Right cardiac atrium (tissue), 5 donors: Measurements from ENCODE around the gene SLC1A1. TPM values are rescaled to one million over a fixed set of nuclear protein-coding genes. Genes with fewer than 3 reads are reported as not detected.

Source experiments
- ATAC-seq, 2 donors: fragments of 200-7000 bp; cut with Tn5 transposase; one replicate each; pipeline versions ENCODE4 v1.8.0 to v1.9.1; 2020; ENCODE audit warnings: moderate library complexity in 2 of 2, mild to moderate bottlenecking in 1 of 2
- DNase-seq, 3 donors: peaks; one replicate each; pipeline ENCODE4 v3.0.0-alpha.2; 2020
- H3K27ac ChIP-seq: one replicate; pipeline ENCODE4 v1.5.1; 2013; ENCODE audit warnings: mild to moderate bottlenecking, low read length, control low read depth, moderate library complexity
- H3K27me3 ChIP-seq: one replicate; pipeline ENCODE4 v1.6.1; 2013; ENCODE audit not compliant: control insufficient read depth, insufficient read depth
- H3K4me1 ChIP-seq: one replicate; pipeline ENCODE4 v1.6.1; 2013; ENCODE audit warnings: low read length; ENCODE audit not compliant: control insufficient read depth, insufficient read depth
- H3K4me3 ChIP-seq: one replicate; pipeline ENCODE4 v1.5.1; 2013; ENCODE audit warnings: low read length, control low read depth
- H3K9me3 ChIP-seq: one replicate; pipeline ENCODE4 v1.6.1; 2013; ENCODE audit warnings: low read length; ENCODE audit not compliant: control insufficient read depth
- WGBS: extraction: QIAGEN DNeasy Blood & Tissue Kit; methylation state at CpG from one replicate; pipeline ENCODE4 v1.1.7; 2013; 5-methylcytosine and 5-hydroxymethylcytosine counted together
- intact Hi-C, 4 donors: fragments of 100-400 bp; cut with DNase I; formaldehyde crosslinking; loops; one replicate each; pipeline versions ENCODE4 v1.11.0 to v1.14.0; 2022 to 2023
- long read RNA-seq, 4 donors: library from polyadenylated mRNA; unstranded; transcript quantifications; one replicate each; pipeline ENCODE4 v2.0.0, GENCODE V29; 2020 to 2021
- polyA plus RNA-seq: library from polyadenylated mRNA; stranded (reverse); fragments of 200-250 nt; gene quantifications from one replicate; pipeline ENCODE4 v1.2.3, GENCODE V29; 2013
- total RNA-seq, 4 donors: library from RNA; stranded (reverse); fragmentation: NEBNext Ultra II Directional; extraction: Animal tissue kit (Norgen Biotek cat#: 25700); gene quantifications; one replicate each; pipeline ENCODE4 v1.2.1, GENCODE V29; 2021
- donor health status: healthy with polysubstance abuse.
- donor health status: DM: no; HTN: yes; CAD: no.
- donor health status: DM: no; HTN: no; CAD: no.
- donor health status: DM: no; HTN: yes; CAD: no; lungs with severe emphysema.
- donor health status: DM: yes; HTN: yes; CAD: no.

Gene SLC1A1
- total RNA-seq (1 to 10 TPM; 1.1 to 2.1 (median 1.6) TPM), polyA plus RNA-seq (1.1 TPM)
- long read RNA-seq, donor 1, partial matches to known transcripts = 0 of 3 reads
- long read RNA-seq, donor 1, other reads (novel, unspliced or antisense) = 3 of 3 reads
- long read RNA-seq, donor 2, partial matches to known transcripts = 0 of 1 reads
- long read RNA-seq, donor 2, other reads (novel, unspliced or antisense) = 0 of 1 reads
- long read RNA-seq, donor 3, partial matches to known transcripts = 0 of 2 reads
- long read RNA-seq, donor 3, other reads (novel, unspliced or antisense) = 1 of 2 reads
- long read RNA-seq, donor 4, partial matches to known transcripts = 0 of 1 reads
- long read RNA-seq, donor 4, other reads (novel, unspliced or antisense) = 0 of 1 reads

DNA sequence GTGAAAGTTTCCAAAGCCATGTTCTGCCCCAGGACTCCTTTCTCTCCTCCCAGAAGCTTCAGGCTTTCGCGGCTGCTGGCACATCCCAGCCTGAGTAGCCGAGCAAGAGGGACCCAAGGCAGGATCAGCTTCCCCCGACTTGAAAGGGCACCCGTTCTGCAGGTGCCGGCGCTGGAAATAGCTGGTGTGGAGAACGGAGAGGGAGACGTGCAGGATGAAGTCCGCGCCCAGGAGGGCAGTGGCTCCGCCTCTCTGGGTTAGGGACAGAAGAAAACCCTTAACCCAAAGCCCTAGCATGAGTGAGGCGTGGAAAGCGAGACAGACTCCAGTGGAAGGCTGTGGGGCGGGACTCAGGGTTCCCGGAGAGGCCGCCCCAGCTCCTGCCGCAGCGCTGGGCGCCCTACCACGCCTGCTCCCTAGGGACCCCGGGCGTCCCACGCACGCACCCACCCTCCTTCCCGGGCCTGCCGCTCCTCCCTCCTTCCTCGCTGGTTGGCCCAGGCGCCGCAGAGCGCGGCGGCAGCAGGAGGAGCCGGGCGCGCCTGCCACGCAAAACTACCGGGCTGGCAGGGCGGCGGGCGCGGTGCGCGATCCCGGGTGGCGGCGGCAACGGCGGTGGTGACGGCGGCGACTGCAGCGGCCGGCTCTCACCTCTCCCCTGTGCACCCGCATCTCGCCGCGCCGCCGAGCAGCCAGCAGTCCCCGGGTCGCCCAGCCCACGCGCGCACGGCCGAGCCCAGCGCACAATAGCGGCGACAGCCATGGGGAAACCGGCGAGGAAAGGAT is at the start of gene SLC1A1:
SLC1A1 (plus strand) TSS at position 550 of the 786 bp plus-strand sequence; CDS start at position 762, 212 bp downstream.
- intact Hi-C loops = loop anchor here in 1 of 4 donors (5.0 kb wide), 1 partner anchor 57 kb away; no protein-coding TSS in a partner anchor
- WGBS = under 1% methylated on average over 72 of the region's 72 CpGs

DNA sequence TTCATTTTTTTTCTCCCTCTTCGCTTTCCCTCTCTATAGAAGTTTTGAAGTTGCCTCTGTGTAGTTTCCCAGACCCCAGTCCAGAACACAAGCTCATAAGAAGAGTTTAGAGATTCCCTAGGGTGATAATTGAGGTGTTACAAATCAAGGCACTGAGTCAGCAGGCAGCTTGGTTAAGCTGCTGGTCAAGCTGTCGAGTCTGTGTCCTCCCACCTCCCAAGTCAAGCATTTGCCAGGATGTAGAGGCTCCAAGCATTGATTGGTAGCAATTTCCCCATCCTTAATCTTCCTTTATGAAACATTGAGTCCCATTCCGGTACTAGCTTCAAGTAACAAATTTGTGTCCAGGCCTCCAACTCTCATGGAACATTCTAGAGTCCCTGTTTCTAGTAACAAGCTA is 47.5 kb upstream of the SLC1A1 start:
- H3K9me3 ChIP-seq = no peaks in the 10 kb centered on the region
- no peak overlapping the region for H3K27ac ChIP-seq
- intact Hi-C loops = no loop called here
- no peak for ATAC-seq
- H3K27me3 ChIP-seq = no peaks in the 10 kb centered on the region
- no peak overlapping the region for H3K4me3 ChIP-seq
- H3K4me1 ChIP-seq = no peaks in the 10 kb centered on the region
- 76% methylated on average over 3 of the region's 3 CpGs for WGBS
- DNase-seq = no peak

More for the DNA sequence above, at the start of gene SLC1A1:
- peak; percentile 70 to 83 (median 81) for DNase-seq
- H3K27me3 ChIP-seq = no peaks in the 10 kb centered on the region
- ATAC-seq = peak; percentile 91 to 93
- H3K4me3 ChIP-seq = peak within 1 kb of the TSS; percentile 79
- no peaks in the 10 kb centered on the region for H3K9me3 ChIP-seq
- H3K4me1 ChIP-seq = no peaks in the 10 kb centered on the region
- H3K27ac ChIP-seq = peak within 1 kb of the TSS; percentile 47

GRCh38 chr9:4443439-4443838 is 46.8 kb upstream of the SLC1A1 start:
- H3K9me3 ChIP-seq = no peaks in the 10 kb centered on the region
- intact Hi-C loops = no loop called here
- no peak for ATAC-seq

DNA sequence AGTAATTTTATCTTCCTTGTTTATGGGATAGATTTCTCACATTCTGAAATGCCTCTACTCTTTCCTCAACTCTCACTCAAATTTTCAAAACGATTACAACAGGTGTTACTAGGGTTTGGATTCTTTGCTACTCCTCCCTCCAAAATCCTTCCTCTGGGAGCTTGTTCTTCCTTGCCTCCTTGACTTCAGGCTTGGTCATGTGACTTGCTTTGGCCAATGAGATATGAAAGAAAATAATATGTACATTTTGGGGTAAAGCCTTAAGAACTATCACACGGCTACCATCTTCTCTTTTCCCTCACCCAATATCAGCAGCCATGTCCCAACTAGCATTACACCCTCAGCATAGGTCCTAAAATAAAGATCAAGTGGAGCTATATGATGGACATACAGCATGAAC is 28.8 kb upstream of the SLC1A1 start:
- no peaks in the 10 kb centered on the region for H3K4me1 ChIP-seq
- DNase-seq (no peak), ATAC-seq (no peak)
- H3K9me3 ChIP-seq = no peaks in the 10 kb centered on the region
- no peaks in the 10 kb centered on the region for H3K27me3 ChIP-seq
- WGBS = 83% methylated on average over 2 of the region's 2 CpGs
- H3K4me3 ChIP-seq = no peak overlapping the region
- intact Hi-C loops = no loop called here
- no peak overlapping the region for H3K27ac ChIP-seq

More at GRCh38 chr9:4443439-4443838, 46.8 kb upstream of the SLC1A1 start:
- no peak for DNase-seq
- Histone ChIP-seq H3K27me3 (no peaks in the 10 kb centered on the region), H3K27ac (no peak overlapping the region), H3K4me1 (no peaks in the 10 kb centered on the region), H3K4me3 (no peak overlapping the region)
- 63% methylated on average over 1 of the region's 1 CpG for WGBS

DNA sequence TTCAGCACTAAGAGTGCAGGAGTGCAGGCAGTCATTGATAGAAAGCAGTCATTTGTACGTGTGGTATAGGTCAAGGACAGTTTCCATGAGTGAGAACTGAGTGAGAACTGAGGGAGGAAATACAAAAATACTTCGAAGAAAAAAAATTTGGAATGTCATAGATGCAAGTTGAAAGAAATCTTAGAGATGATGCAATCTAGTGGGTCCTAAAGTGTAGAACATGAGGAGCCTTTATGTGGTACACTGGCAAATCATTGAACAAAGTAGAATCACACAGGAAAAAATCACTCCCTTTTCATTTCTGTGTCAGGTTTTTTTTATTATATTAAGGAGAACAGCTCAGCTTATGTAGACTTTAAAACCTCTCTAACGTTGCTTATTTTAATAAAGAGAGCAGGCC is 26.4 kb upstream of the SLC1A1 start:
- DNase-seq (no peak), ATAC-seq (no peak)
- Histone ChIP-seq H3K4me1 (no peaks in the 10 kb centered on the region), H3K9me3 (no peaks in the 10 kb centered on the region), H3K4me3 (no peak overlapping the region), H3K27me3 (no peaks in the 10 kb centered on the region), H3K27ac (no peak overlapping the region)
- intact Hi-C loops = no loop called here
- 49% methylated on average over 3 of the region's 3 CpGs for WGBS

DNA sequence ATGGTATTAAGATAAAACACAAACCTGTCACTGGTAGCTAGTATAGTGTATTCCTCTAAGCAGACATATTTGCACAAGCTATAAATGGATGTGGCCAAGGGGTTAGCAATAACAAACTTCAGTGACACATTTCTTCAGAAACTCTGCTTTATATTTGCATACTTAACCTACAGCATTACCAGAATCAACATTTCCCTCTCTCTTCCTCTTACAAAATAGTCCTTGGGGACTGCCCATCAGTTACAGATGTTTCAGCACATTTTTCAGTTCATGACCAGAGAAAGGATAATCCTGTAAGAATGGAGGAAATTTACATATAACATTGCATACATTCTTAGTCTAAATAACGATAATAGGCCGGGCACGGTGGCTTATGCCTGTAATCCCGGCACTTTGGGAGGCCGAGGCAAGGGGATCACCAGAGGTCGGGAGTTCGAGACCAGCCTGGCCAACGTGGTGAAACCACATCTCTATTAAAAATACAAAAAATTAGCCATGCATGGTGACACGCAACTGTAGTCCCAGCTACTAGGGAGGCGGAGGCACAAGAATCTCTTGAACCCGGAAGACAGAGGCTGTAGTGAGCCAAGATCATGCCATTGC is 25.3 kb upstream of the SLC1A1 start:
- no peak for ATAC-seq
- 92% methylated on average over 11 of the region's 11 CpGs for WGBS
- intact Hi-C loops = no loop called here

GRCh38 chr9:4465910-4466309 is 24.4 kb upstream of the SLC1A1 start:
- intact Hi-C loops = no loop called here
- ATAC-seq = no peak
- no peak for DNase-seq
- Histone ChIP-seq H3K9me3 (no peaks in the 10 kb centered on the region), H3K4me1 (no peaks in the 10 kb centered on the region), H3K27me3 (no peaks in the 10 kb centered on the region), H3K27ac (no peak overlapping the region), H3K4me3 (no peak overlapping the region)
- 78% methylated on average over 2 of the region's 2 CpGs for WGBS

More for the DNA sequence above, 25.3 kb upstream of the SLC1A1 start:
- Histone ChIP-seq H3K27ac (no peak overlapping the region), H3K4me3 (no peak overlapping the region), H3K4me1 (no peaks in the 10 kb centered on the region), H3K27me3 (no peaks in the 10 kb centered on the region), H3K9me3 (no peaks in the 10 kb centered on the region)
- DNase-seq = no peak

DNA sequence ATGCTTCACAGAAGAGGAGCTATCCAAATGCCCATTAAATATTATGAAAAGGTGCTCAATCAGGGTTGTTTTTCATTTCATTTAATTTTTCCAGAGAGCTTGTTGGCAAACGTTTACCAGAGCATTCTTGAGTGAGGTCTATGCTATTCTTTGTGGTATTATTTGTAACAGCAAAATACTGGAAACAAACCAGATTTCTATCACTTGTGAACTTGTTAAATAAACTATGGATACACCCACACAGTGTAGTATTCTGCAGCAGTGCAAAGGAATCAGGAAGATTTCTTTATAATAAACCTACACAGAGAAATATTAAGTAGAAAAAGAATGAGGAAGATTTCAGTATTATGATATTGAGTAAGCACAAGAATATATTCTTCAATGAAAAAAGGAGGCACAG is 15.0 kb upstream of the SLC1A1 start:
- intact Hi-C loops = no loop called here
- no peaks in the 10 kb centered on the region for H3K9me3 ChIP-seq
- no peaks in the 10 kb centered on the region for H3K27me3 ChIP-seq
- DNase-seq (no peak), ATAC-seq (no peak)
- no peak overlapping the region for H3K4me3 ChIP-seq
- no peak overlapping the region for H3K27ac ChIP-seq
- no peaks in the 10 kb centered on the region for H3K4me1 ChIP-seq
- WGBS = 13% methylated on average over 1 of the region's 1 CpG

- intact Hi-C loops = no loop called here
- no peaks in the 10 kb centered on the region for H3K9me3 ChIP-seq
- no peak overlapping the region for H3K27ac ChIP-seq
- no peaks in the 10 kb centered on the region for H3K4me1 ChIP-seq
- H3K27me3 ChIP-seq = no peaks in the 10 kb centered on the region
- no peak overlapping the region for H3K4me3 ChIP-seq
- ATAC-seq = no peak
- WGBS = 58% methylated on average over 2 of the region's 2 CpGs
- no peak for DNase-seq
Measured at GRCh38 chr9:4486176-4486575, 4.1 kb upstream of the SLC1A1 start.

GRCh38 chr9:4489562-4489918 is 728 bp upstream of the SLC1A1 start:
- H3K4me3 ChIP-seq = peak overlapping the region; percentile 79
- H3K4me1 ChIP-seq = no peaks in the 10 kb centered on the region
- 4% methylated on average over 8 of the region's 8 CpGs for WGBS
- no peaks in the 10 kb centered on the region for H3K9me3 ChIP-seq
- intact Hi-C loops = no loop called here
- H3K27me3 ChIP-seq = no peaks in the 10 kb centered on the region
- peak in 2 of 3 donors; percentile 40 to 57 for DNase-seq
- H3K27ac ChIP-seq = peak overlapping the region; percentile 47
- ATAC-seq = peak; percentile 77 to 79
